T-cell (primary cell): ENCODE measurements around the gene POLD4. TPM values are rescaled to one million over a fixed set of nuclear protein-coding genes. Genes with fewer than 3 reads are reported as not detected.

Source experiments
- ATAC-seq, 4 experiments: fragments of 200-7000 bp in 3 of 4; fragments of 150-1000 bp in 1 of 4; cut with Tn5 transposase; replicated peaks in 1 of 4; 1 replicate in 3 of 4; 2 replicates in 1 of 4; pipeline ENCODE4 v1.10.0; 2021; ENCODE audit warnings: moderate library complexity in 3 of 4, mild to moderate bottlenecking in 2 of 4, moderate number of reproducible peaks in 1 of 4
- CTCF ChIA-PET, 2 donors: fragments of 300-600 bp; sonication (Branson Sonifier 250); formaldehyde crosslinking; loops; one replicate each; lab custom pipeline; 2022; ENCODE audit warnings: antibody characterized with exemption in 2 of 2; lab: Charles Lee
- POLR2A ChIA-PET, 2 donors: fragments of 300-600 bp; sonication (Branson Sonifier 250); formaldehyde crosslinking; loops; one replicate each; lab custom pipeline; 2022; ENCODE audit warnings: antibody characterized with exemption in 2 of 2; lab: Charles Lee
- DNase-seq, 35 experiments: peaks; one replicate each; pipeline versions ENCODE4 v3.0.0 to v3.0.0-alpha.2; 2013 to 2023
- H3K27ac ChIP-seq: one replicate; pipeline ENCODE4 v1.5.1; 2013; ENCODE audit warnings: low read length
- H3K27me3 ChIP-seq, 2 experiments: replicated peaks in 1 of 2; 1 replicate in 1 of 2; 2 replicates in 1 of 2; pipeline versions ENCODE4 v1.6.1 to v1.7.0; 2013; ENCODE audit warnings: low read length in 1 of 2, mixed read lengths in 1 of 2; ENCODE audit not compliant: control insufficient read depth in 2 of 2, insufficient read depth in 2 of 2; ENCODE audit errors: extremely low read depth in 1 of 2
- H3K36me3 ChIP-seq, 2 donors: 1 replicate in 1 of 2; 2 replicates in 1 of 2; pipeline versions ENCODE4 v1.6.1 to v1.7.0; 2013; ENCODE audit warnings: low read length in 1 of 2; ENCODE audit not compliant: control insufficient read depth in 2 of 2, insufficient read depth in 1 of 2; ENCODE audit errors: extremely low read depth in 1 of 2
- H3K4me1 ChIP-seq, 2 experiments: 1 replicate in 1 of 2; 2 replicates in 1 of 2; pipeline versions ENCODE4 v1.6.1 to v1.7.0; 2013; ENCODE audit warnings: low read length in 2 of 2, mixed read lengths in 1 of 2; ENCODE audit not compliant: insufficient read depth in 2 of 2, control insufficient read depth in 1 of 2; ENCODE audit errors: extremely low read depth in 1 of 2
- H3K4me3 ChIP-seq, 2 donors: 1 replicate in 1 of 2; 2 replicates in 1 of 2; pipeline versions ENCODE4 v1.5.1 to v1.7.0; 2013; ENCODE audit warnings: mild to moderate bottlenecking in 2 of 2, low read length in 1 of 2, moderate library complexity in 1 of 2; ENCODE audit not compliant: control insufficient read depth in 1 of 2; ENCODE audit errors: extremely low read depth in 1 of 2
- H3K9me3 ChIP-seq: 2 replicates; pipeline ENCODE4 v1.7.0; 2013
- H3K27ac Mint-ChIP-seq, 2 donors: one replicate each; pipeline ENCODE4 v1.8.0; 2020 to 2021; ENCODE audit warnings: mild to moderate bottlenecking in 2 of 2, mixed read lengths in 2 of 2
- H3K27me3 Mint-ChIP-seq, 2 donors: one replicate each; pipeline ENCODE4 v1.8.0; 2021 to 2022; ENCODE audit warnings: mixed read lengths in 2 of 2
- H3K36me3 Mint-ChIP-seq: one replicate; pipeline ENCODE4 v1.8.0; 2021; ENCODE audit warnings: mixed read lengths
- H3K4me1 Mint-ChIP-seq, 3 donors: one replicate each; pipeline ENCODE4 v1.8.0; 2020 to 2022; ENCODE audit warnings: mixed read lengths in 3 of 3, mild to moderate bottlenecking in 1 of 3
- H3K4me3 Mint-ChIP-seq, 3 donors: one replicate each; pipeline ENCODE4 v1.8.0; 2020 to 2022; ENCODE audit warnings: mild to moderate bottlenecking in 3 of 3, mixed read lengths in 3 of 3, moderate library complexity in 3 of 3
- H3K9me3 Mint-ChIP-seq, 3 donors: one replicate each; pipeline ENCODE4 v1.8.0; 2020 to 2022; ENCODE audit warnings: mixed read lengths in 3 of 3
- WGBS: methylation state at CpG from one replicate; pipeline ENCODE4 v1.1.5; 2013; ENCODE audit warnings: missing lambda C conversion rate; ENCODE audit not compliant: insufficient coverage; 5-methylcytosine and 5-hydroxymethylcytosine counted together
- total RNA-seq, 35 experiments: library from RNA in 6 of 35; stranded (reverse) in 6 of 35; fragments of 120-200 nt in 1 of 35; gene quantifications; one replicate each; pipeline versions ENCODE4 v1.2.1 to v1.2.4 and lab custom pipeline; 2013 to 2026

The POLD4 gene
- total RNA-seq, 5 donors from 2014 or later (not counting 1 experiment from before 2014, with no cell fraction given), result 55.1 to 107 (median 98.0) TPM

DNA sequence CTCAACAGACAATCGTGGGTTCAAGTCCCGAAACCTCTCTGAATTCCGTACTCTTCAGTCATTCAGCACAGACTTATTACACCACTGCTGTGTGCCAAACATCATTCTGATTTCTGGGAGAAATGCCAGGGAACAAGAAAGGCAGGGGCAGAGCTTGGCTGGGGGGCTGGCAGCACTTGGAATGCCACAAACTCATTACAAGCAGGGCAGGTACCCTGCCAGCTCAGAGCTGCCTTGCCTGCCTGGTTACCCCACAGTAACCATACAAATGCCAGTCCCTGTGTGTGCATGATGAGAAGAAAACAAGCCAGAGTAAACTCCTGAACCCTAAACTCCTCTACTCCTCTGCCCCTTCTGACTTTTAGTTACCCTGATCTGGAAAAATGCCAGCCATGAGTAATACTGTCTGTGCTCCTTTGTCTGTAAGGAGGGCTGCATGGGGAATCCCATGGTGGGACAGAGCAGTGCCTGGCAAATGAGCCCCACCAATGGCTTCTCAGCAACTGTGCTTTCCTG, 31.6 kb upstream of the POLD4 start:
- Mint-ChIP-seq H3K27me3 (peaks cover 3 to 8% of the 10 kb centered on the region in 2 donors), H3K36me3 (no peaks in the 10 kb centered on the region), H3K9me3 (no peaks in the 10 kb centered on the region), H3K4me3 (no peak overlapping the region), H3K4me1 (peaks cover 15 to 23% (median 16%) of the 10 kb centered on the region in 3 donors), H3K27ac (no peak overlapping the region)
- Histone ChIP-seq H3K36me3 (no peaks in the 10 kb centered on the region), H3K9me3 (no peaks in the 10 kb centered on the region), H3K4me1 (peaks cover 0 to 13% of the 10 kb centered on the region in 2 experiments), H3K4me3 (no peak overlapping the region), H3K27me3 (peaks cover 0 to 6% of the 10 kb centered on the region in 2 experiments), H3K27ac (no peak overlapping the region)
- DNase-seq, result no peak
- ChIA-PET POLR2A (no interaction called here), CTCF (interaction anchor here in 1 of 2 donors (1.1 kb wide), 1 partner anchor 32 kb away, joined by 3 read pairs; the partner anchor contains the start of gene POLD4)
- no peak for ATAC-seq
- 92% methylated on average over 3 of the region's 3 CpGs for WGBS

DNA sequence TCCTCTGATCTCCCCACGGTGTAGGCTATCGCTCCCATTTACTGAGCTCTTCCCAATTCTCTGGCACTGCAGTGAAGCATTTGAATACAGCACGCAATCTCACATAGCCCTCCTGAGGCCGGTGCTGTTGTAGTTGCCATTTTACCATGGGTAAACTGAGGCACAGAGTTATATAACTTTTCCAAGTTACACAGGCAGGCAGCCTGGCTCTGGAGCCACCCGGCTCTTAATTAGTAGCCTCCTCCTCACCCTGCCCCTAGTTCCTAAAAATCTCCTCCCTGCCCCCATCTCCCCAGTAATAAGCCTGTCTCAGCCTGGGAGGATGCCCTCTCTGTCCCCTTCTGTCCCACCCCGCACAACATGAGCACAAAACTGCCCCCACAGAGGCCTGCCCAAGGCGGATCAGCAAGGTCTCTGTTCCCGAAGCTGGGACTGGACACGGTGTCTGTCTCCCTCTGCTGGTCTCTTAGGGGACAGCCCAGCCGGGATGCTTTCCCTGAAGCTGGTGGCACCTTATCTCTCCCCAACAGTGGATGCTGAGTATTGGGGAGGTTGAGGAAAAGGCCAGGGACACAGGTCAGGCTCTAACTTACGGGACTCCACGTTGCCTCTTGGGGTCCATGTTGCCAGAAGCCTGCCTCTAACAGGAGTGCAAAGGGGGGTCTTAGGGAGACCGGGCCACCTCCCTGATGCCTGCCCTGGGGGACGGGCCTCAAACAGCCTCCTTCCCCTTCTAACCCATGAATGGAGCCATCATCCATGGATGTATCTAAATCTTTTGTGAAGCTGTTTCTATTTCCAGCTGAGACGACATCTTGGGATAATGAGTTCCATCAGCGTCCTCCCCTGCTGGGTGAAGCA, 29.2 kb upstream of the POLD4 start:
- Mint-ChIP-seq H3K36me3 (no peaks in the 10 kb centered on the region), H3K27ac (peak overlapping the region in 1 of 2 donors; percentile 19), H3K4me3 (no peak overlapping the region), H3K9me3 (no peaks in the 10 kb centered on the region), H3K4me1 (peaks cover 5 to 13% (median 5%) of the 10 kb centered on the region in 3 donors), H3K27me3 (peaks cover 3 to 8% of the 10 kb centered on the region in 2 donors)
- no peak overlapping the region for H3K4me3 ChIP-seq
- H3K4me1 ChIP-seq, result peaks cover 0 to 8% of the 10 kb centered on the region in 2 experiments
- ATAC-seq, result peak; percentile 91 to 95 (median 92)
- peak; percentile 54 to 90 (median 78) for DNase-seq
- H3K36me3 ChIP-seq, result no peaks in the 10 kb centered on the region
- ChIA-PET CTCF (interaction anchor here (0.5 to 7.0 kb wide), 17 partner anchors 9 to 213 kb away, joined by 3 to 128 read pairs (median 5); partner anchors contain the start of genes POLD4 (in 2 of the 2) and CLCF1 (in 1 of the 2)), POLR2A (interaction anchor here in 1 of 2 donors (0.6 kb wide), 1 partner anchor 40 kb away, joined by 4 read pairs; no protein-coding TSS in a partner anchor)
- H3K27ac ChIP-seq, result no peak overlapping the region
- 61% methylated on average over 9 of the region's 16 CpGs for WGBS
- H3K27me3 ChIP-seq, result peaks cover 0 to 14% of the 10 kb centered on the region in 2 experiments
- H3K9me3 ChIP-seq, result no peaks in the 10 kb centered on the region

GRCh38 chr11:67381244-67381972, 28.1 kb upstream of the POLD4 start:
- peaks cover 3 to 8% of the 10 kb centered on the region in 2 donors for H3K27me3 Mint-ChIP-seq
- Histone ChIP-seq H3K36me3 (no peaks in the 10 kb centered on the region), H3K4me1 (peaks cover 0 to 8% of the 10 kb centered on the region in 2 experiments), H3K27me3 (peaks cover 0 to 18% of the 10 kb centered on the region in 2 experiments), H3K4me3 (no peak overlapping the region), H3K27ac (no peak overlapping the region), H3K9me3 (no peaks in the 10 kb centered on the region)
- H3K36me3 Mint-ChIP-seq, result no peaks in the 10 kb centered on the region
- H3K9me3 Mint-ChIP-seq, result no peaks in the 10 kb centered on the region
- ATAC-seq (no peak), DNase-seq (no peak)
- peaks cover 5 to 13% (median 5%) of the 10 kb centered on the region in 3 donors for H3K4me1 Mint-ChIP-seq
- ChIA-PET CTCF (interaction anchor here (0.6 to 7.0 kb wide), 14 partner anchors 7 to 128 kb away, joined by 3 to 128 read pairs (median 4); partner anchors contain the start of genes POLD4 (in 2 of the 2) and CLCF1 (in 1 of the 2)), POLR2A (interaction anchor here in 1 of 2 donors (0.6 kb wide), 1 partner anchor 39 kb away, joined by 4 read pairs; no protein-coding TSS in a partner anchor)
- WGBS, result 80% methylated on average over 10 of the region's 13 CpGs
- H3K4me3 Mint-ChIP-seq, result no peak overlapping the region
- peak overlapping the region; percentile 13 to 76 for H3K27ac Mint-ChIP-seq

DNA sequence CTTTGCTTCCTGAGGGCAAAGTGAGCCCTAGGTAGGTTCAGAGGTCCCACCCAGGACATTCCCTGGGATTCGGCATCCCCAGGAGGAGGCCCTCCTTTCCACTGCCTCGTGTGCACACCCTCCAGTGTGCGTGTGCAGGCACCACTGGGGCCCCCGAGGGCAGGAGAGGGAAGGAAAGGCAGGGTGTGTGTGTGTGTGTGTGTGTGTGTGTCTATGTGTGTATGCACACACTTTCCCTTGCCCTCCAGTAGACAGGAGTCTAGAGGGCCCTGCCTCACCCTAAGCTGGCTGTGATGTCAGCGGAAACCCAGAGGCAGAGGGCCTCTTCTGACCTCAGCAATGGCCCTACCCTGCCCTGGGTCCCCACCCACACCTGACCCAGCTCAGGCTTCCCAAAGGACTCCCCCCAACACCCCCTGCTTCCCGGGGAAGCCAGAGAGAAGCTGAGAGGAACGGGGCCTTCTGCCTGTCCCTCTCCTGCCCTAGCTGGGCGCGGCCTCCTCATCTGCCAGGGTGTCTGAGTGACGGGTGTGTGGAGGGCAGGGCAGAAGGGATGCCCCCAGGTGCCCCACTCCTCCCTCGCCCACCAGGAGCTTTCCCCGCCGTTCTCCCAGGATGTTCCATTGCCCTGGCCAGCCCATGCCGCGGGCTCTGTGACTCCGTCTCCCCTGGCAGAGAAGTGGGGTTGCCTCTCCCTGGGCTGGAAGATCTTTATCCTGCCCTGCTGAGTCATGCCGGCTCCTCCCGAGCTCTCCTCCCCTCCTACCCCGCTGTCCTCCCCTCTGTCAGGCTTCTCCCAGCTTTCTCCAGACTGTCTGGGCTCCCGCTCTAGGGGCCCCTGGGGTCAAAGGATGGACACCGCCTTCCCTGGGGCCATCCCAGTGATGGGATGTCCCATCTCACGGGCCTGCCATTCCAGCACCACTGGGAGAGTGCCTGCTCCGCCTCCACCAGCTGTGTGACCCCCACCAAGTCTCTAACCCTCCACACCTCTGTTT, 26.0 kb upstream of the POLD4 start:
- CTCF ChIA-PET, result interaction anchor here (0.6 to 7.0 kb wide), 4 partner anchors 9 to 72 kb away, joined by 3 to 128 read pairs (median 20); partner anchors contain the start of gene POLD4 (in 1 of the 2)

DNA sequence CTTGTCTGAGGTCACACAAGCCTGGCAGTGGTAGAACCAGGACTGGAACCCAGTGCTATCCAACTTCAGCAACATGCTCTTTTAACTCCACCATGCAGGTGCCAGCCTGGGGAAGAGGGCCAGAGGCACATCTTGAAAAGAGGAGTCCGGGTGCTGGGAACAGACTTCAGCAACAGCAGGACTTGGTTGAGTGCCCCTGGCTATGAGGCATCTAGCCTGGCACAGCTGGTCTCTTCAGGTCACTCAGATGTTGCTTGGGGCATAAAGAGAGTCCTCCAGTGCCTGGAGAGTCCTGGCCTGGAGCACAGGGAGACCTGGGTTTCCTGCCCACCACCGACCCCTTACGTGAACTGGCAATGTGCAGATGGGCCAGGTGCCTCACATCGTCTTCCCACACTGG, 25.2 kb upstream of the POLD4 start:
- WGBS, result 100% methylated on average over 2 of the region's 4 CpGs
- Mint-ChIP-seq H3K4me3 (no peak overlapping the region), H3K27ac (no peak overlapping the region), H3K4me1 (peaks cover 18 to 30% (median 22%) of the 10 kb centered on the region in 3 donors), H3K27me3 (peaks cover 7 to 8% of the 10 kb centered on the region in 2 donors), H3K9me3 (no peaks in the 10 kb centered on the region), H3K36me3 (no peaks in the 10 kb centered on the region)
- Histone ChIP-seq H3K4me1 (peaks cover 7 to 35% of the 10 kb centered on the region in 2 experiments), H3K27ac (no peak overlapping the region), H3K4me3 (no peak overlapping the region), H3K9me3 (no peaks in the 10 kb centered on the region), H3K36me3 (no peaks in the 10 kb centered on the region), H3K27me3 (peaks cover 0 to 38% of the 10 kb centered on the region in 2 experiments)
- ChIA-PET CTCF (interaction anchor here (0.7 to 7.0 kb wide), 3 partner anchors 12 to 90 kb away, joined by 5 to 128 read pairs (median 6); partner anchors contain the start of gene POLD4 (in 1 of the 2)), POLR2A (no interaction called here)
- DNase-seq, result no peak
- ATAC-seq, result no peak

More for the DNA sequence above, 26.0 kb upstream of the POLD4 start:
- POLR2A ChIA-PET, result no interaction called here
- 96% methylated on average over 12 of the region's 23 CpGs for WGBS
- Histone ChIP-seq H3K36me3 (no peaks in the 10 kb centered on the region), H3K4me3 (no peak overlapping the region), H3K27ac (no peak overlapping the region), H3K9me3 (no peaks in the 10 kb centered on the region), H3K27me3 (peaks cover 0 to 31% of the 10 kb centered on the region in 2 experiments), H3K4me1 (peaks cover 2 to 27% of the 10 kb centered on the region in 2 experiments)
- Mint-ChIP-seq H3K4me3 (no peak overlapping the region), H3K36me3 (no peaks in the 10 kb centered on the region), H3K27ac (no peak overlapping the region), H3K27me3 (peaks cover 3 to 5% of the 10 kb centered on the region in 2 donors), H3K4me1 (peaks cover 14 to 24% (median 14%) of the 10 kb centered on the region in 3 donors), H3K9me3 (no peaks in the 10 kb centered on the region)
- no peak for ATAC-seq
- DNase-seq, result no peak
